Osteoblast (primary cell): ENCODE results near the gene MSX1. TPM values are rescaled to one million over a fixed set of nuclear protein-coding genes. Genes with fewer than 3 reads are reported as not detected.

Experiments used
- DNase-seq: peaks from one replicate; pipeline ENCODE4 v3.0.0; 2011; ENCODE audit warnings: low spot score, mixed read lengths; ENCODE audit not compliant: insufficient read length; ENCODE audit errors: missing footprints
- H2AFZ ChIP-seq: 2 replicates; pipeline ENCODE4 v1.6.0; 2011; ENCODE audit warnings: mild to moderate bottlenecking, low read length
- H3K27ac ChIP-seq: 2 replicates; pipeline ENCODE4 v1.5.1; 2011; ENCODE audit warnings: mild to moderate bottlenecking, low read depth, low read length, moderate library complexity
- H3K27me3 ChIP-seq: 2 replicates; pipeline ENCODE4 v1.6.0; 2012; ENCODE audit warnings: mild to moderate bottlenecking, control low read depth, inconsistent platforms, low read length, moderate library complexity; ENCODE audit not compliant: insufficient read depth
- H3K36me3 ChIP-seq: 2 replicates; pipeline ENCODE4 v1.5.1; 2011; ENCODE audit warnings: mild to moderate bottlenecking, low read length, control low read depth, moderate library complexity; ENCODE audit not compliant: insufficient read depth
- H3K4me1 ChIP-seq: 2 replicates; pipeline ENCODE4 v1.5.1; 2011; ENCODE audit warnings: mild to moderate bottlenecking, low read length, control low read depth, moderate library complexity; ENCODE audit not compliant: insufficient read depth
- H3K4me2 ChIP-seq: 2 replicates; pipeline ENCODE4 v1.6.0; 2011; ENCODE audit warnings: mild to moderate bottlenecking, low read length; ENCODE audit not compliant: insufficient read depth
- H3K4me3 ChIP-seq: fragments of 200-600 bp; sonication (generic); 3 replicates; pipeline ENCODE4 v1.5.1; 2012; ENCODE audit warnings: mild to moderate bottlenecking, low read length, inconsistent platforms; ENCODE audit not compliant: insufficient read depth
- H3K79me2 ChIP-seq: 2 replicates; pipeline ENCODE4 v1.6.0; 2012; ENCODE audit warnings: mild to moderate bottlenecking, low read length, control low read depth, inconsistent platforms; ENCODE audit not compliant: insufficient read depth
- H3K9me3 ChIP-seq: 2 replicates; pipeline ENCODE4 v1.5.1; 2011; ENCODE audit warnings: low read depth, low read length, control low read depth
- H4K20me1 ChIP-seq: 2 replicates; pipeline ENCODE4 v1.6.0; 2012; ENCODE audit warnings: mild to moderate bottlenecking, low read length, control low read depth; ENCODE audit not compliant: insufficient read depth
- CTCF ChIP-seq: IDR thresholded peaks from 2 replicates; pipeline ENCODE4 v1.5.1; 2011; ENCODE audit warnings: mild to moderate bottlenecking, low read depth, low read length, moderate library complexity; ENCODE audit errors: extremely low read depth
- total RNA-seq: library from RNA; depleted of rRNA; stranded (reverse); fragments of >200 nt; gene quantifications from 2 replicates; pipeline ENCODE4 v1.2.3, GENCODE V29; 2012

Gene MSX1
- total RNA-seq, 1 donor, result 2.9 TPM

- Histone ChIP-seq H3K9me3 (no peaks in the 10 kb centered on the region), H3K4me2 (no peak overlapping the region), H3K79me2 (peaks cover 3% of the 10 kb centered on the region), H2AFZ (no peak overlapping the region), H3K4me1 (peaks cover 9% of the 10 kb centered on the region), H3K4me3 (no peak overlapping the region), H4K20me1 (no peaks in the 10 kb centered on the region), H3K36me3 (peaks cover 7% of the 10 kb centered on the region), H3K27ac (no peak overlapping the region), H3K27me3 (peaks cover 32% of the 10 kb centered on the region)
- DNase-seq, result no peak
- no peak for TF ChIP-seq CTCF
Observed at GRCh38 chr4:4862665-4863482, 3.4 kb downstream of the MSX1 start.

- Histone ChIP-seq H3K4me1 (peaks cover 5% of the 10 kb centered on the region), H3K9me3 (no peaks in the 10 kb centered on the region), H4K20me1 (no peaks in the 10 kb centered on the region), H3K36me3 (peaks cover 7% of the 10 kb centered on the region), H3K79me2 (peaks cover 3% of the 10 kb centered on the region), H3K4me2 (no peak overlapping the region), H2AFZ (no peak overlapping the region), H3K27me3 (peaks cover 44% of the 10 kb centered on the region), H3K27ac (no peak overlapping the region), H3K4me3 (no peak overlapping the region)
- DNase-seq, result no peak
- TF ChIP-seq CTCF, result no peak
Observed at GRCh38 chr4:4864443-4864939, 5.0 kb downstream of the MSX1 start.

- no peaks in the 10 kb centered on the region for H4K20me1 ChIP-seq
- no peak for DNase-seq
- H2AFZ ChIP-seq, result no peak overlapping the region
- peaks cover 51% of the 10 kb centered on the region for H3K27me3 ChIP-seq
- peaks cover 5% of the 10 kb centered on the region for H3K4me1 ChIP-seq
- no peak overlapping the region for H3K4me3 ChIP-seq
- no peak overlapping the region for H3K27ac ChIP-seq
- peaks cover 3% of the 10 kb centered on the region for H3K79me2 ChIP-seq
- no peak for TF ChIP-seq CTCF
- peaks cover 7% of the 10 kb centered on the region for H3K36me3 ChIP-seq
- peak overlapping the region; percentile 66 for H3K4me2 ChIP-seq
- H3K9me3 ChIP-seq, result no peaks in the 10 kb centered on the region
Observed at GRCh38 chr4:4864940-4865704, 5.7 kb downstream of the MSX1 start.

- H3K9me3 ChIP-seq, result no peaks in the 10 kb centered on the region
- no peaks in the 10 kb centered on the region for H4K20me1 ChIP-seq
- peak overlapping the region; percentile 66 for H3K4me2 ChIP-seq
- H3K27ac ChIP-seq, result no peak overlapping the region
- TF ChIP-seq CTCF, result no peak
- H3K36me3 ChIP-seq, result peaks cover 7% of the 10 kb centered on the region
- H3K4me1 ChIP-seq, result peaks cover 5% of the 10 kb centered on the region
- H3K4me3 ChIP-seq, result peak overlapping the region; percentile 62
- peak overlapping the region; percentile 76 for H2AFZ ChIP-seq
- no peaks in the 10 kb centered on the region for H3K79me2 ChIP-seq
- peaks cover 57% of the 10 kb centered on the region for H3K27me3 ChIP-seq
- no peak for DNase-seq
Observed at GRCh38 chr4:4865705-4866123, 6.2 kb downstream of the MSX1 start.
